ENCODE results near the gene TUSC2. TPM values are rescaled to one million over a fixed set of nuclear protein-coding genes. Genes with fewer than 3 reads are reported as not detected.

Gene TUSC2
- total and polyA plus RNA-seq, 9 of the 15 experiments (the other 6 are each of a cell fraction or from before 2014, with no cell fraction given) = 2.8 to 67.5 (median 25.8) TPM

DNA sequence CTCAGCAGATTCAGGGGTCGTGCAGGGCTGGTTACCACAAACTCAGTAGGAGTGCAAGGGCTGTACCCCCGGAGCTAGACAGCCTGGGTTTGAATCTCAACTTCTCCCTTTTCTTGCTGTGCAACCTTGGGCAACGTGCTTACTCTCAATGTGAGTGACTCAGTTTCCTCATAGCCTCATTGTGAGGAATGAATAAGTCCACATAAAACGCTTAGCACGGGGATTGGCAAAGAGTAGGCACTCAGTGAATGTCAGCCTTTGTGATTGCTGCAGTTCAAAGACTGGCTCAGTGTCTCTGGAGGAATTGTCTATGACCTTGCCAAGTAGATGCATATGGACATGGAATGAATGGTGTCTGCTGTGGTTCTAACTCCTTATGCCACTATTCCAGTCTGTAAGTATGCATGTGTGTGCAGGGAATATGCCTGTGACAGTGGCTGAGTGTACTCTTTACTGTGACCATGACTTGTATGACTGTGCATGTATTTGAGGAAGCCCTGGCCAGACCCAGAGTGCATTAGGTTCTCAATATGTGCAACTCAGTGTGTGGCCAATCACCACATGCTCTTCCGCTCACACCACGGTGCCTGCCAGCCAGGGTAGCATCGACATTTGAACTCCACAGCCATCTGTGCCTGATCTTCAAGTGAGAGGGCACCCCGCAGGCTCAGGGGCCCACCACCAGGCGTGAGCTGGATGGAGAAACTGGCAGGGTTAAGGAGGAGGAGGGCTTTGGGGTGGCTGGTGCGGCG is 27.9 kb downstream of the TUSC2 start (continued):
- TF ChIP-seq ZC3H4 (CRISPR knock-in tag; IDR thresholded peaks at IDR 0.05; ENCODE audit: borderline replicate concordance) (peak; percentile 72; the same call in 1 of the 2 replicates), TCF3 (CRISPR knock-in tag; IDR thresholded peaks at IDR 0.05) (no peak), NFRKB (IDR thresholded peaks at IDR 0.05; ENCODE audit: low read depth) (peak; percentile 79; the same call in 1 of the 2 replicates), C11orf30 (IDR thresholded peaks at IDR 0.05; ENCODE audit: low read depth) (peak; percentile 57), CREM (IDR thresholded peaks at IDR 0.05; ENCODE audit: low read depth) (0 out of 2 replicates have a peak, but pooled peaks have one; percentile 4), NR2C2 (CRISPR knock-in tag; IDR thresholded peaks at IDR 0.05) (no peak), NR2C2 (tag; IDR thresholded peaks at IDR 0.05) (peak; percentile 45; the same call in 1 of the 2 replicates), SAP30 (IDR thresholded peaks at IDR 0.05; ENCODE audit: borderline replicate concordance, insufficient read depth, low read depth, low read length, poor library complexity, severe bottlenecking) (peak; percentile 54), SPI1 (IDR thresholded peaks at IDR 0.05; ENCODE audit: borderline replicate concordance, low read depth, low read length) (peak; percentile 60; the same call in 1 of the 2 replicates), PTTG1 (tag; IDR thresholded peaks at IDR 0.05; ENCODE audit: low read depth) (0 out of 2 replicates have a peak, but pooled peaks have one; percentile 43), ZFX (CRISPR knock-in tag; IDR thresholded peaks at IDR 0.05) (peak; percentile 23), L3MBTL2 (IDR thresholded peaks at IDR 0.05) (peak; percentile 60), SP1 (CRISPR knock-in tag; IDR thresholded peaks at IDR 0.05) (0 out of 2 replicates have a peak, but pooled peaks have one; percentile 10), POLR2B (IDR thresholded peaks at IDR 0.05; ENCODE audit: low read depth, partially characterized antibody) (peak; percentile 12), ZNF324 (CRISPR knock-in tag; IDR thresholded peaks at IDR 0.05) (0 out of 2 replicates have a peak, but pooled peaks have one; percentile 13), POLR2G (IDR thresholded peaks at IDR 0.05; ENCODE audit: low read depth, low read length) (peak; percentile 42; the same call in 1 of the 2 replicates), MAFG (tag; conservative IDR thresholded peaks at IDR 0.05) (peak; percentile 55; the same call in 1 of the 2 replicates), FOXP1 (CRISPR knock-in tag; IDR thresholded peaks at IDR 0.05) (no peak), PML (IDR thresholded peaks at IDR 0.05; ENCODE audit: low read length) (peak; percentile 47; the same call in 1 of the 2 replicates), MEF2D (tag; conservative IDR thresholded peaks at IDR 0.05; ENCODE audit: low read depth) (0 out of 2 replicates have a peak, but pooled peaks have one; percentile 15), ETV6 (IDR thresholded peaks at IDR 0.05; ENCODE audit: borderline replicate concordance in 1 of 2, low read depth in 2 of 2, low read length in 1 of 2) (no peak), ETV6 (CRISPR knock-in tag; IDR thresholded peaks at IDR 0.05; ENCODE audit: borderline replicate concordance) (0 out of 2 replicates have a peak, but pooled peaks have one; percentile 29), FOXA3 (CRISPR knock-in tag; conservative IDR thresholded peaks at IDR 0.05 in 1 of 2, IDR thresholded peaks at IDR 0.05 in 1 of 2) (peak in 1 of 2 experiments; percentile 51; a peak in 1 of 4 replicates)
- TF ChIP-seq, protein P1, sequence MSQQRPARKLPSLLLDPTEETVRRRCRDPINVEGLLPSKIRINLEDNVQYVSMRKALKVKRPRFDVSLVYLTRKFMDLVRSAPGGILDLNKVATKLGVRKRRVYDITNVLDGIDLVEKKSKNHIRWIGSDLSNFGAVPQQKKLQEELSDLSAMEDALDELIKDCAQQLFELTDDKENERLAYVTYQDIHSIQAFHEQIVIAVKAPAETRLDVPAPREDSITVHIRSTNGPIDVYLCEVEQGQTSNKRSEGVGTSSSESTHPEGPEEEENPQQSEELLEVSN (IDR thresholded peaks at IDR 0.05; ENCODE audit: borderline replicate concordance in 1 of 2, extremely low read depth in 1 of 2, insufficient read depth in 1 of 2, insufficient read length in 1 of 2, low read depth in 1 of 2, low read length in 1 of 2, poor library complexity in 1 of 2, severe bottlenecking in 1 of 2) = peak in 1 of 2 experiments; percentile 57
- TF ChIP-seq, protein P2, sequence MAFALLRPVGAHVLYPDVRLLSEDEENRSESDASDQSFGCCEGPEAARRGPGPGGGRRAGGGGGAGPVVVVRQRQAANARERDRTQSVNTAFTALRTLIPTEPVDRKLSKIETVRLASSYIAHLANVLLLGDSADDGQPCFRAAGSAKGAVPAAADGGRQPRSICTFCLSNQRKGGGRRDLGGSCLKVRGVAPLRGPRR (CRISPR knock-in tag; IDR thresholded peaks at IDR 0.05) = peak; percentile 64; the same call in 1 of the 2 replicates
